ENCODE results near the gene SORCS2. TPM values are rescaled to one million over a fixed set of nuclear protein-coding genes. Genes with fewer than 3 reads are reported as not detected.

The SORCS2 gene
- total RNA-seq, 6 experiments from 2014 or later: 0.18 to 6.2 (median 3.1) TPM

- H3K4me3 ChIP-seq: no peak overlapping the region
- intact Hi-C loops (cut with DNase I): no loop called here
- H3K9me3 ChIP-seq: no peaks in the 10 kb centered on the region
- H3K27ac ChIP-seq: peak overlapping the region in 1 of 3 donors; percentile 84
- ATAC-seq (no peak), DNase-seq (peak in 1 of 3 donors; percentile 6)
- peaks cover 0 to 36% (median 17%) of the 10 kb centered on the region in 4 donors for H3K4me1 ChIP-seq
- TF ChIP-seq POLR2A (IDR thresholded peaks at IDR 0.05) (no peak), CTCF (IDR thresholded peaks at IDR 0.05) (no peak)
- no peaks in the 10 kb centered on the region for H3K36me3 ChIP-seq
- WGBS (ENCODE audit: insufficient coverage, low coverage, low lambda C conversion rate, missing lambda C conversion rate): 66% methylated on average over 4 of the region's 14 CpGs
- H3K27me3 ChIP-seq: no peaks in the 10 kb centered on the region
Observed at GRCh38 chr4:7660176-7661039, 468.1 kb downstream of the SORCS2 start.

GRCh38 chr4:7661066-7661748 lies 468.9 kb downstream of the SORCS2 start:
- peaks cover 0 to 36% (median 17%) of the 10 kb centered on the region in 4 donors for H3K4me1 ChIP-seq

DNA sequence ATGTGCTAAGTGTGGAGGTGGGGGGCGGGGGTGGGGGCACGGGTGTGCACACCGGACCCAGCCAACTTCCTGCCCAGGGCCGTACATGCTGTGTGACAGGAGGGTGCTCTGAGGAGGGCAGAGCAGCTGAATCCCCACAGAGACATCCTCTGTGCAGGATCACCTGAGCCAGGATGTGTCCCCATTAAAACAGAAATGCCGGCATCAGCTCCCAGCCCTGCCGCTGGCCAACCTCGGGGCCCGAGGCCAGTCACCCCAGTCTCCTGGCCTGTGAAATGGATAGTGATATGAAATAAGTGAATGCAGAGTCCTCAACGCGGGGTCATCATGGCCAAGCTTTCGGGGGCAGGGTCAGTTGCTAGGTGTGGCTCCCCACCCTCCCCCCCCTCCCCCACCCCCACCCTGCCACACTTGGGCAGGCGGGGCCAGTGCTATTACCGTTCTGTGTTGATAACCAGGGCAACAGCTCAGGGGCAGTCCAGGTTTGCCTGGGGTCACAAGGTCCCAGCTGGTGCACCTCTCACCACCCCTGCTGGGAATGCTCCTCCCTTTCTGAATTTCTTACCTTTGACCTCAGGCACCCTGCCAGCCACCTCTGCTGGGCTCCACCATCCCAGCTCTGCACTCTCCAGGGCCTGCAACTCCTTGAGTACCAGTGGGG lies 469.6 kb downstream of the SORCS2 start:
- no peaks in the 10 kb centered on the region for H3K36me3 ChIP-seq
- ATAC-seq: peak; percentile 86 to 91 (median 90)
- intact Hi-C loops (cut with DNase I): no loop called here
- no peak for TF ChIP-seq CTCF (IDR thresholded peaks at IDR 0.05)
- TF ChIP-seq POLR2A (IDR thresholded peaks at IDR 0.05): no peak
- no peaks in the 10 kb centered on the region for H3K27me3 ChIP-seq
- H3K4me1 ChIP-seq: peaks cover 0 to 36% (median 17%) of the 10 kb centered on the region in 4 donors
- WGBS (ENCODE audit: insufficient coverage, low coverage, low lambda C conversion rate, missing lambda C conversion rate): 20% methylated on average over 3 of the region's 13 CpGs
- peak; percentile 82 to 90 (median 86) for DNase-seq
- H3K9me3 ChIP-seq: no peaks in the 10 kb centered on the region
- no peak overlapping the region for H3K4me3 ChIP-seq
- peak overlapping the region in 2 of 3 donors; percentile 45 to 70 for H3K27ac ChIP-seq

More at GRCh38 chr4:7661066-7661748, 468.9 kb downstream of the SORCS2 start:
- Histone ChIP-seq H3K4me3 (no peak overlapping the region), H3K27ac (peak overlapping the region in 1 of 3 donors; percentile 66), H3K36me3 (no peaks in the 10 kb centered on the region), H3K27me3 (no peaks in the 10 kb centered on the region), H3K9me3 (no peaks in the 10 kb centered on the region)
- WGBS (ENCODE audit: insufficient coverage, low coverage, low lambda C conversion rate, missing lambda C conversion rate): 85% methylated on average over 5 of the region's 23 CpGs
- TF ChIP-seq CTCF (IDR thresholded peaks at IDR 0.05) (no peak), POLR2A (IDR thresholded peaks at IDR 0.05) (no peak)
- no peak for ATAC-seq
- DNase-seq: peak in 1 of 3 donors; percentile 13
- intact Hi-C loops (cut with DNase I): no loop called here

DNA sequence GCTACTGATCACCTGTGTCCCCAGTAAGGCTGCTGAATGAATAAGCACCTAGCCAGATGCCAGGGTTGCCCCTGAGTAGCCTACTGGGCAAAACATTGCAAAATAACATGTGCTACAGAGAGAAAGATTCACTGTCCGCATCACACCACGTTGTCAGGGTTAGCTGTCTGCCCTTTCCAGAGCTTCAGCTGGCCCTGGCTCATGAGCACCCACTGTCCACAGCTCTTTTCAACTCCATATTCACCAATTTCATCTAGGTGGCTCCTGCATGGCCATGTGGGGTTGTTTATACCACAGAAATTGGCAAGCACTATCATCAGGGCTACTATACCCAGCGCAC lies 470.1 kb downstream of the SORCS2 start:
- DNase-seq (no peak), ATAC-seq (peak; percentile 39 to 53 (median 52))
- TF ChIP-seq POLR2A (IDR thresholded peaks at IDR 0.05) (no peak), CTCF (IDR thresholded peaks at IDR 0.05) (no peak)
- Histone ChIP-seq H3K4me1 (peaks cover 0 to 36% (median 17%) of the 10 kb centered on the region in 4 donors), H3K27ac (peak overlapping the region; percentile 22 to 70 (median 22)), H3K4me3 (no peak overlapping the region), H3K36me3 (no peaks in the 10 kb centered on the region), H3K27me3 (no peaks in the 10 kb centered on the region), H3K9me3 (no peaks in the 10 kb centered on the region)
- intact Hi-C loops (cut with DNase I): no loop called here
- WGBS (ENCODE audit: insufficient coverage, low coverage, low lambda C conversion rate, missing lambda C conversion rate): 25% methylated on average over 2 of the region's 3 CpGs

All from right lobe of liver (tissue), 6 donors.